LHCN-M2 (cell line): ENCODE data around the gene LMNB1. TPM values are rescaled to one million over a fixed set of nuclear protein-coding genes. Genes with fewer than 3 reads are reported as not detected.
"Not testable (repeated sequence)": the region's sequence is repeated elsewhere in the genome, so short reads cannot be mapped to it uniquely, and the experiment has no call there.

Experiments
- DNase-seq: peaks from one replicate; pipeline ENCODE4 v3.0.0-alpha.2; 2012; ENCODE audit warnings: low read depth
- total RNA-seq: library from RNA; depleted of rRNA; stranded (reverse); fragments of >200 nt; gene quantifications from 2 replicates; pipeline ENCODE4 v1.2.3, GENCODE V29; 2014

LMNB1 gene
- total RNA-seq, 1 experiment from 2014 or later: 121 TPM

DNA sequence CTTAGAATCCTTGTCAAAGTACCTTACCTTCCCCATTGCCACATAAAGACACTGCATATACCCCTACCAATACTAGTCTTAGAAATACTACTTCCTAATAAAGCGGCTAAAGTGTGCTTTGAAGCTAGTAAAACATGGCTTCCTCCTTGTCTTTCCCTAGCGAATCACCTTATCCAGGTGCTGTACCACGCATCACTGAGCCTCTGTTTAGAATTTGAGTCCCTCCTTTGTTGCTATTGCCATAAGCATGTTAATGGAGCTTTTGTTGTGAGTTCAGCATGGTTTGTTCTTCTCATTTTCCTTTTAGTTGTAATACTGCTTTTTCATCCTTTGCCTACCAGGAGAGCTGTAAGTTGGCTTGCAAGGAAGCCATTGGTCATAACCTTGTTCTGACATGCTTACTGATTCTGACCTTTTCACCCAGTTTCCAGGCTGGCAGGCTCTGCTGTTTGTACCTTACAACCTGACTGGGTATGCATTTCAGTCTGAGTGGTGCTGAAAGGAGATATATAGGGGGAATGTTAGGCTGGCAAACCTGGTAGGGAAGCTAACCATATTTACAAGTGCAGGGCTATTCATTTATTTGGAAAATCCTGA is 49.8 kb downstream of the LMNB1 start:
- DNase-seq: no peak

DNA sequence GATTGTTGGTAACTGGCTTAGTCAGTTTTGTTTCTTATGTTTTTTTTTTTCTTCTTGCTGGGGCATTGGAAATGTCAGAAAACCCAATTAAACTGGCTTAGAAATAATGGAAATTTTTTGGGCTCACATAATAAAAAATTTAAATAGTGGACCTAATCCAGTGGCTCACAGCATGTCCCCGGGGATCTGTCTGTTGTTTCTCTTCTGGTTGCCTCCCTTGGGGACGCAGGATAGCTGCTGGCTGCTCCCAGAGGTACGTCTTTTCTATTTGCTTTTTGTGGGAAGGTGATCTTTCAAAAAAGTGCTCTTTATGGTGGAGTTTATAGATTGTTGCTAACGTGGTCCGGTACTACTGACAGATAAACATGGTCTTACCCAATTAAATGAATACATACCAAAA is 52.2 kb downstream of the LMNB1 start:
- no peak for DNase-seq

DNA sequence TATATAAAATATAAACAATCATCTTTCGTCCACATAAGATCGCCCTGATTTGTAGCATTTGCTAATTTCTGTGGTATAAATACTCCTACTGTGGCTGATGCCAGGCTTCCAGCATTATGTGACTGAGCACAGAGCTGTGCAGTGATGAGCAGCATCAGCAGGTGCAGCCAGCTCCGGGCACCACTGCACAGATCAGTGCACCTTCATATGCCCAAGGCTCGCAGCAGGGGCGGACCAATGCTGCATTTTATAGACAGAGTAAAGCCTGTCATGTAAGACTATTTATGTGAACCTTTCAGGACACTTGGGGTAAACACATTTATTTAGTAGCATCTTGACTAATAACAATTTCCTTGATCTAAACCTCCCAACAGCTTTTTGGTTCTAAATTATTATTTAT is 53.1 kb downstream of the LMNB1 start:
- no peak for DNase-seq

DNA sequence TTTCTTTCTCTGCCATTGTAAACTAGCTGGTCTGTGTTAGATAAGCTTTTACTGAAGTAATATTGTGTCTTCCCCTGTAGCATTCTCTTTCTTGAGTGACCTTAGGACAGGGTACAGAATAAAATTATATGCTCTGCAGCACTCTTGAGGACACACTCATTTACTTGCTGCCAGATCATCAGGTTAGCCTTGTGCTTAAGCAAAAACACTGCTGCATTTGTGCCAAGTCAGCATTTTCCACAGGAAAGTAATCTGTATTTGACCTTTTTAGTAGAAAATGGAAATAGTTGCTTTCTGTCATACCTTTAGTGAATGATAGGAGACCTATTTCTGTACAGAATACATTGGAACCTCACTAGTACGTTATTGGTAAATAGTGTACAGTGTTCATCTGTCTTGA is 54.2 kb downstream of the LMNB1 start:
- no peak for DNase-seq

DNA sequence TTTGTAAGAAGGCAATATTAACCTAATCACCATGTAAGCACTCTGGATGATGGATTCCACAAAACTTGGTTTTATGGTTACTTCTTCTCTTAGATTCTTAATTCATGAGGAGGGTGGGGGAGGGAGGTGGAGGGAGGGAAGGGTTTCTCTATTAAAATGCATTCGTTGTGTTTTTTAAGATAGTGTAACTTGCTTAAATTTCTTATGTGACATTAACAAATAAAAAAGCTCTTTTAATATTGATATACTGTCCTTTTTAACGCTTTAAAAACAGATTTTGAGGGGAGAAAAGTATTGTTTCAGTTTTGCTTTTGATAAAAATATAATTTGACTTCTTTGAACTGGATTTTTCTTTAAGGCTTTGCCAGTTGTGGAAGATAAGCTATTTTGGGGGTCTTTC is 59.8 kb downstream of the LMNB1 start:
- DNase-seq: no peak

DNA sequence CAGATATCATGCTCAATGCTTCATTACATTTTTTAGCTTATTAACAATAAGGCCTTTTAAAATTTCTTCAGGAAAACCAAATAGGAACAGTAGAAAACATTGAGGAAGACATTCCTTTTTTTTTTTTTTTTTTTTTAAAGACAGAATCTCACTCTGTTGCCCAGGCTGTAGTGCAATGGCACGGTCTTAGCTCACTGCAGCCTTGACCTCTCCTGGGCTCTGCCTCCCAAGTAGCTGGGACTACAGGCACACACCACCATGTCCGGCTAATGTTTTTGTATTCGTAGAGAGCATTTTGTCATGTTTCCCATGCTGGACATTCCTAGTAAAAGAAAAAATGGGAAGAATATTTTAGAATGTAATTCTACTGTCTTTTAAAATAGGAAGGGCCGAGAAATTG is 60.3 kb downstream of the LMNB1 start:
- no peak for DNase-seq

GRCh38 chr5:126837906-126838539 is 61.1 kb downstream of the LMNB1 start:
- DNase-seq: no peak

GRCh38 chr5:126839407-126839806 is 62.5 kb downstream of the LMNB1 start:
- not testable (repeated sequence) for DNase-seq

GRCh38 chr5:126843375-126843774 is 66.4 kb downstream of the LMNB1 start:
- not testable (repeated sequence) for DNase-seq

DNA sequence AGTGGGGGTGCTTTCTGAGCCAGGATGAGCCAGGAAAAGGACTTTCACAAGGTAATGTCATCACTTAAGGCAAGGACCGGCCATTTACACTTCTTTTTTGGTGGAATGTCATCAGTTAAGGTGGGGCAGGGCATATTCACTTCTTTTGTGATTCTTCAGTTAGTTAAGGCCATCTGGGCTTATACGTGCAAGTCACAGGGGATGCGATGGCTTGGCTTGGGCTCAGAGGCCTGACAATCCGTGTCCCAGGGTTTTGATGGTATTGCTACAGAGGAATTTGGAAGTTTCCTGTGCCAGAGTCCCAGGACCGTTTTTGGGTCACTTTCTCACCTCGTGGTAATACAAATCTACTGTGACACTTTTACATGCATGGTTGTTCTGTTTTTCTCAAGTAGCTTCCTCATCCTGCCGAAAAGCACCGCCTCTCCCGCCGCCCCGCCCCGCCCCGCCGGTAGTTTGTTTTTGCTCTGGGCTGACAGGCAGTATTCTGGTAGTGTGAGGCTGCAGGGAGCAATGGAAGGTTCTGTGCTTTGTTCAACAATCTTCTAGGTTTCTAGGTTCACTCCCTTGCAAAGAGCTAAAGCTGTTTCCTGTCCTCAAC is 68.6 kb downstream of the LMNB1 start:
- not testable (repeated sequence) for DNase-seq

DNA sequence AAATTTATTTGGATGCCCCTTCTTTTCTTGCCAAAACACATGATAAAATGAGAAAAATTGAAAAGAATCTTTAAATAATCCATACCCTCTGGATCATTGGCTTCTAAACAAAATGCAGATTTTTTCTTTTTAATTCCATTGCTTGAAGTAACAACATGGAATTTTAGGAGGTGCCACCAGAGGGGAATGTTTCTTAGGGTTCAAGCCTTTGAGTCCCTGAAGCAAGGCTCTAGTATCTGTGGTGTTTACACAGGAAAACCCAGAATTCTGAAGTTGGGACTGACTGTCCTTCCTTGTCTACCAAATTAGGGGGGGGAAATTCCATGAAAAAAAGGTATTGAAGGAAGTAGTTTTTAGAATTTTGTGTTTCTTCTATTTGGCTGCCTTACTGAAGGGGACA is 69.4 kb downstream of the LMNB1 start:
- DNase-seq: peak; percentile 42

DNA sequence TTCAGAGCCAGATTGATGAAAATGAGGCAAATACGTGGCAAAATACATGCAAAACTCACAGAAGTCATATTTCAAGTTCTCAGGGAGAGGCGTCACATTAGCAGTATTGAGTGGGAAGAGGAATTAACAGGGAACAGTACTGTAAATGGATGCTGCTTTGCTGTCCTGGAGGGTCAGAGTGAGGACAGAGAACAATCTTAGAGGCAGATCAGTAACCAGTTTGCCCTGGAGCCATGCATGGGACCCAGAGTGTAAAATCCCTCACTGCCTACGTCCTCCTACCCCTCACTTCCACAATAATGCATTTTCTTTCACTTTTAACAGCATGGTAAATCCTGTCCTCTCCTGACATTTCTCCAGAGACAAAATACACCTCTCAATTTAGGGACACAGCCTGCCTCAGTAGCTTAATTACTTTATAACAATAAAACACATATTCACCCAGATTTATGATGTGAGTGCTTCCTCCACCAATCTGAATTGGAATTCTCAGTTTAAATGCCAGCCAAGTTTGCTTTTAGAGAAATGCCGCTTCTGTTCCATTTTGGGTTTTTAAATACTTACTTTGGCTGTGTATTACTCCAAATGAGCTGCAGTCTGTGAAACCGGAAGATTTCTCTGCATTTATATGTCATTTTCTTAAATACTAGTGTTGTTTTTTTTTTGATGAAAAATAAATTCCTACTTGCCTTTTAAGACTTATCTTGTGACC is 70.0 kb downstream of the LMNB1 start:
- DNase-seq: no peak

DNA sequence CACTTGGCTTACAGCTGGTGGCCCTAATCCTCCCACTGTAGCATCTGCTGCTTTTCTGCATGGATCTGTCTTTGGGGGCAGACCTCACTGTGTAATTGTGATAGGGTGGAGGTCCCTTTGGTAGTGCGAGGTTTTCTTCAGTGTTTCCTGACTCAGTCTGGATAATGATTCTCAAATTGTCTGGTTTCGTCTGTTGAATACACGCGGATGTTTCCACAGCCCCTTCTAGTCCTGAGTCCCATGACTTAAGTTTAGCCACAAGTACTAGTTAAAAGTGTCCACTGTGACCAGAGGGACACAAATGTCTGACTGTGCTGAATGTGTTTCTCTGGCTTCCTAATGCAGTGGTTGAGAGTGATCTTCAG is 70.5 kb downstream of the LMNB1 start:
- DNase-seq: no peak

DNA sequence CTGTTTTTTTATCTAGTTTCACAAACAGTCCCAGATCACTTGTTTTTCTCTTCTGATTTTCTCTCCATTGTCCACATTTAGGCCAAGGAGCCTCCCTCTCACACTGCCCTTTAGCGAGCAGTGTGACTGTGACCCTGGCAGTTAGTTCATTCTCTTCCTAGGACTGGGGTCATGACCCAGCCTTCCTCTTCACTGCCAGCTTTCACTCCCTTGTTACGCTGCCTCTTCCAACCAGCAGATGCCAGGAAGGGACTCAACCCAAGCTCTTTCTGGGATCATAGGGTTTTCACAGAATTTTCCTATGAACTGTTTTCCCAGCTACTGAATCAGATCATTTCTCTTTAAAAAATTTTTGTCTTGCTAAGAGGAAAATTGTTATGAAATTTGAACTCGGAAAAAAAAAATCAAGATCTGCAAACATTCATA is 70.9 kb downstream of the LMNB1 start:
- no peak for DNase-seq

DNA sequence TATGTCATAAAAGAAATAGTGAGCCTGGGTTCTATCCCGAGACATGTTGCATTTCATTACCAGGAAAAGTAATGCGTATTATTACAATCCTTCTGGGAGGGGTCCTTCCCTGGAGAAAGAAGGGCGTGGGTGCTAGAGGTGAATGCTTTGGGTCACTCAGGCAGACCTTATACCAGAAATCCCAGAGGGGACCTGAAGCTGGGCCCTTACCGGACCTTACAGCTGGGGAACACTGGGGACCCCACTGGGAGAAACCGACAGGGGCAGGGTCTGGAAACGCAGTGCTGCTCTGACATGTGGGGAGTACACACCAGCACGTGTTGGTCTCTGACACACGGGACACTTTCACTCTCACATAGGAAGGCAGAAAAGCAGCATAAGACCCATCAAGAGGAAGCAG is 71.3 kb downstream of the LMNB1 start:
- no peak for DNase-seq

DNA sequence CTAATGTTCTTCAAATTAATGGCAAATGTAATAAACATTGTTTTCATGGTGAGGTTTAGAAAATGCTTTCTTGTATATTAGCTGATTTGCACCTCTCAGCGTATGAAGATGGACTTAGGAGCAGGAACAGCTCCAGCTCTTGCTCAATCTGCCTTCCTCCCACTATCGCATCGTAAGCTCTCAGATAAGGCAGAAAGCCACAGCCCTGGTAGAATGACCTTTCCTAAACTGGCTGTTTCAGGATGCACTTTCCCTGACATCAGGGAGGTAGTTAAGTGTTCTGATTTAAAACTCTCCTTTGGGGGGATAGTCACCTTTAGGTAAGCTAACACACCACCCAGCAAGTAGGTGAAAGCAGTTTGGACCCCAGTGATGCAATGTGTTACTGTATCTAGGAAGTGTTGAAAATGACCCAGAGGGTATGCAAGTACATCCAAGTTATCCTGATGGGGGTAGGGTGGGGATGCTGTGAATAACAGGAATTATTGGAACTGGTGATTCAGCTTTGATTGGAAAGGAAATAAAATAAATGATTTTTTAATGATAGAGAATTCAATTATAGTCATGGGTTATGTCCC is 72.3 kb downstream of the LMNB1 start:
- no peak for DNase-seq

DNA sequence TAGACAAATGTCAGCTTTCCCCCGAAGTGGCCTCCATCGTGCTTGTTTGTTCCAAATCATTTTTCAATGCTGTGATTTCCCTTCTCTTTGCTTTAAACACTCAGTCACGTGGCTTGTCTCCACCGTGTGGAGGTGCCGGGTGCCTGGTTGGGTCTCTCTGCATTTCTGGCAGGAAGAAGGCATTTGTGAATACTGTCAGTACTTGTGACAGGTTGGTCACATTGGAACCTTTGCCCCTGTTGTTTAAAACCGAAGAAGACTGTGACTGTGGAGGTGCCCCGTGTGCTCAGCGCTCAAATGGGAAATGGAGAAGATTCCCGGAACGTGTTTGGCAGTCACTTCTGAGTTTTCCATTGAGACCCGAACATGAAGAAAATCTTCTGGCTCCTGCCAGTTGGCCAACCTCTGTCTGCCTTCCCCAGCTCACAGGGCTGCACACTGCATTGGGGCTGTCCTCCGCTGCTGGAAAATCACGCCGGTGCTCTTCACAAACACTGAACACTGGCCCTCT is 74.6 kb downstream of the LMNB1 start:
- no peak for DNase-seq

- DNase-seq: peak; percentile 43
Measured at GRCh38 chr5:126852091-126852571, 75.2 kb downstream of the LMNB1 start.

GRCh38 chr5:126852841-126853271 is 75.9 kb downstream of the LMNB1 start:
- DNase-seq: peak; percentile 32

DNA sequence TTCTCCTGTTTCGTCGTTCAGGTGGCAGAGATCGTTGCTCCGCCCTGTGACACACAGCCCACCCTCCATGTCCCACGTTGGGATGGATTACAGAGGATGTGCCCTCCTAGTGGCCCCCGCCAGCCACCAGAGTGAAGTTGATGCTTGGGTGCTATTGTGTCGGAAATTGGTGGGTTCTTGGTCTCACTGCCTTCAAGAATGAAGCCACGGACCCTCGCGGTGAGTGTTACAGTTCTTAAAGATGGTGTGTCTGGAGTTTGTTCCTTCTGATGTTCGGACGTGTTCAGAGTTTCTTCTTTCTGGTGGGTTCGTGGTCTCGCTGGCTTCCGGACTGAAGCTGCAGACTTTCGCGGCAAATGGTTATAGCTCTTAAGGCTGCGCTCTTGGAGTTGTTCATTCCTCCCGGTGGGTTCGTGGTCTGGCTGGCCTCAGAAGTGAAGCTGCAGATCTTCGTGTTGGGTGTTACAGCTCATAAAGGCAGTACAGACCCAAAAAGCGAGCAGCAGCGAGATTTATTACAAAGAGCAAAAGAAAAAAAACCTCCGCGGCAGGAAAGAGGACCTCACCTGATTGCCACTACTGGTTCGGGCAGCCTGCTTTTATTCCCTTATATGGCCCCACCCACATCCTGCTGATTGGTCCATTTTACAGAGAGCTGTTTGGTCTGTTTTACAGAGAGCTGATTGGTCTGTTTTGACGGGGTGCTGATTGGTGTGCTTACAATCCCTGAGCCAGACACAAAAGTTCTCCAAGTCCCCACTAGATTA is 76.8 kb downstream of the LMNB1 start:
- not testable (repeated sequence) for DNase-seq

GRCh38 chr5:126854526-126855110 is 77.7 kb downstream of the LMNB1 start:
- DNase-seq: no peak
